Activated gamma-delta T cell treated with anti-CD3 and anti-CD28 coated beads, Interleukin-2, amount 50 U/mL, for 16 hours (primary cell): ENCODE results near the gene CUL4A.
A peak's percentile ranks its signal among the peaks of the same experiment; 100 is the strongest.
"Not testable (repeated sequence)": the region's sequence is repeated elsewhere in the genome, so short reads cannot be mapped to it uniquely, and the experiment has no call there.

ENCODE experiments used
- DNase-seq: peaks from one replicate; pipeline ENCODE4 v3.0.0-alpha.2; 2020; ENCODE audit warnings: low read depth

Gene CUL4A

DNA sequence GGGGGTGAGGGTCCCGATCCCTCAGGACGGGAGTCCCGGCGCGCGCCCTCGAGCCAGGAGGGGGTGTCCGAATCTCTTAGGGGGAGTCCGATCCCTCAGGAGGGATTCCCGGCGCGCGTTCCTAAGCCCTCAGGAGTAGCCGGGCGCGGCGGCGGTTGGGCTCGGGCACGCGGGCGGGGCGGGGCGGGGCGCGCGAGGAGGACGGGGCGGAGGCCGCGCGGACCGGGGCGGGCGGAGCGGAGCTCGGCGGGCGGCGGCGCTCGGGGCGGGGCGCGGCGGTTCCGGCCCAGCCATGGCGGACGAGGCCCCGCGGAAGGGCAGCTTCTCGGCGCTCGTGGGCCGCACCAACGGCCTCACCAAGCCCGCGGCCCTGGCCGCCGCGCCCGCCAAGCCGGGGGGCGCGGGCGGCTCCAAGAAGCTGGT is at the start of gene CUL4A:
Gene CUL4A, plus strand, starts transcription at position 278 of the 423 bp plus-strand sequence. Its CDS starts 15 bp downstream, at position 293.
- peak; percentile 54 for DNase-seq

DNA sequence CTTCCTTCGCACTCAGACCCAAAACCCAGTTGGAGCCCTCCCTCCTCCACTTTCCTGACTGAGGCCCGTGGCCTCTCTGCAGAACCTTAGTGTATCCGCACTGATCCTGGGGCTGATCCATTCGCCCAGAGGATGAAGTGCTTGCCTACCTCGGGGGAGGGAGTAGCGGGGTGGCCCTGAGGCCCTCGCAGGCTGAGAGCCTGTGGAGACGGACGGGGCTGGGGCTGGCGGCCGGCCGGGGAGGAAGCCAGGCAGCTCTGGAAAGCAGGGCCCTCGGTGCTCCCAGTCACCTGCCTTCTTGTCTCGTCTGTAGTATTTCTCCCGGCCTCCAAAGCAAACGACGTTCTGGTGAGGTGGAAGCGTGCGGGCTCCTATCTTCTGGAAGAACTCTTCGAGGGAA is 49.7 kb upstream of the CUL4A start:
- no peak for DNase-seq

- DNase-seq = no peak
Observed at GRCh38 chr13:113160983-113161382, 48.4 kb upstream of the CUL4A start.

GRCh38 chr13:113161433-113161832 is 48.0 kb upstream of the CUL4A start:
- no peak for DNase-seq

GRCh38 chr13:113161975-113162374 is 47.4 kb upstream of the CUL4A start:
- not testable (repeated sequence) for DNase-seq

DNA sequence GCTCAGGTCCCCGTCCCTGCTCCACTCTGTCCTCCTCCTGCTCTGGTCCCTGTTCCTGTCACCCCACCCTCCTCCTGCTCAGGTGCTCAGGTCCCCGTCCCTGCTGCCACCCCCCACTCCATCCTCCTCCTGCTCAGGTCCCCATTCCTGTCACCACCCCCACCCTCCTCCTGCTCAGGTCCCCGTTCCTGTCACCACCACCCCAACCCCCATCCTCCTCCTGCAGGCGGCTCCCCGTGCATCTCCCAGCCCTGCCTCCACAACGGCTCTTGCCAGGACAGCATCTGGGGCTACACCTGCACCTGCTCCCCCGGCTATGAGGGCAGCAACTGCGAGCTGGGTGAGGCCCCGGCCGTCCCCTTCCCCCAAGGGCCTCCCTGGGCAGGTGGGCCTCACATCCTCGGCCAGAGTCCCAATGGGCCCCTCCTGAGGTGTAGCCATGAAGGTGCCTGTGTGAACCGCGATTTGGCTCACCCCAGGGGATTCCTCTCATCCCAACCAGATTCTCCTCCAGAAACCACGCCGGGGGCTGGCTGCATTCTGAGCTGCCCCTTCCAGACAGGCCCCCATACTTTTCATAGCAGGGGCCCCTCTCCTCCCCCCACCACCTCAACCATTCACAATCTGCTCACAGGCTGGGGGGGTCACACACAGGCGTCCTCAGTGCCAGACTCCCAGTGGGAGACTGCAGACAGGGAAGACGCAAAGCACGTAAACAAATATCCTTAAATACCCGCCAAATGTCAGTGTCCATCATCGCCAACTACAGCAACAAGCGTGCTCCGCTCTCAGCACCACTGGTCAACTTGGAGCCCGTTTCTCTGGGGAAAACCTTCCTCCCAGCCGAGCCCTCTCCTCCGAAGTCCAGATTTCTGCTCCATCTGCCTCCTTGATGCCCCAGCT is 46.4 kb upstream of the CUL4A start:
- DNase-seq = no peak

DNA sequence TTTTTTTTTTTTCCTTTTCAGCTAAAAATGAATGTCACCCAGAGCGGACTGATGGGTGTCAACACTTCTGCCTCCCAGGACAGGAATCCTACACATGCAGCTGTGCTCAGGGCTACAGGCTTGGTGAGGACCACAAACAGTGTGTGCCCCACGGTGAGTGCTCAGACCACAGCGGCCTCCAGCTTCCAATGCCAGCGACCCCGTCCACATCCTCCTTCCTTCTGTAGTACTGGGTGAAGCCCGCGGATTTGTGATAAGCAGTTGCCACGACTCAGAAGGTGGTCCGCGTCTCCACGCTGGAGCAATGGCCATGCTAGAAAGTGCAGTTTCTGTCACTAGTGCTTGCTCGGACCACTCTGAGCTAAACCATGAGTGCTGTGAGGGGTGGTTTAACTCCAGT is 44.9 kb upstream of the CUL4A start:
- DNase-seq = no peak

DNA sequence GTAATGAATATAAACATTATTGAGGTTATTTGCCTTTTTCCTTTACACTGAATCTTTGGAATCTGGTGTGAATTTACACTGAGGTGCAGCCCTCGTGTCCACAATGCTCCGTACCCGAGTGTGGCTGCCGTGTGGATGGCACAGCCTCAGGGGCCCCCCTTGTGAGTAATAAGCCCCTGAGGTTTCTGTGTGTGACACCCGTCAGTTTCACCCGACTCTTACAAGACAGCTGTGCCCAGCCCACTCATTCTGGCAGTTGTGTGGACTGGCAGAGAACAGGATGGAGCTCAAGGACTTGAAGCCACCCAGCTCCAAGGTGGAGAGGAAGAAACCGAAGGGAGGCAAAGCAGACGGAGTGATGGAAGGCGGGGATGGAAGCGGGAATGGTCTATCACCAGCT is 43.1 kb upstream of the CUL4A start:
- no peak for DNase-seq

DNA sequence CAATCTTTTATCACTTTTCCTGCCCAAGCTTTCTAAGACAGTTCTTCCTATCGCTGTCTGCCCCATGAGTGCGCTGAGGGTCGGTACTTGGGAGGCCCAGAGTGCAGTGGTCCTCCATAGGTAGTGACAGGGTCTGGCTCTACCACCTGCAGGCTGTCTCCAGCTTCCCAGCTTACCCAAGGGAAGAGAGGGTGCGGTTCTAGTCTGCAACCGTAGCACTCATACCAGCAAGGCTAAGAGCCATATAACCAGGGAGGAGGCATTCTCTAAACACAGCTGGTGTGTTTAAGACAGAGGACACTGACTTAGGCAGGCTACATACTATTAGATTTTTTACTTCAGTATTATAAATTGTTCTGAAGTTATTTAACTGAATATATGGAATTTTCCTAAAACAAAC is 42.7 kb upstream of the CUL4A start:
- no peak for DNase-seq

GRCh38 chr13:113167155-113167554 is 42.3 kb upstream of the CUL4A start:
- DNase-seq = no peak

GRCh38 chr13:113167575-113167974 is 41.8 kb upstream of the CUL4A start:
- DNase-seq = no peak

GRCh38 chr13:113168211-113168610 is 41.2 kb upstream of the CUL4A start:
- DNase-seq = no peak

- no peak for DNase-seq
Observed at GRCh38 chr13:113169277-113170272, 39.8 kb upstream of the CUL4A start.

DNA sequence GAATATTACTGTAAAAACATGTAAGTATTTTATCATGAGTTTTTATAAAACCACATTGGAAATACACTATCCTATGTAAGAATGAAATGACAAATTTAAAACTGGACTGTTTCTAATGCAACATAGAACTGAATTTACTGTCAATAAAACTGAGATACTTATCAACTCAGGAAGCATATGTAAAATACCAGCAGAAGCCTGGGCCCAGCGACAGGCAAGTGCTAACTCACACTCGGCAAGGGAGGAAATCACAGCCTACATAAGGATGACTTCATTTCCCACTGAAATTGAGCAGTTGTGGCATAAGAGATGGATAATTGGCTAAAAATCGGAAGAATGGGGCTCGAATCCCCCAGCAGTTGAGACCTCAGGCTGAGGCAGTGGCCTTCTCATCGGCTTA is 38.9 kb upstream of the CUL4A start:
- DNase-seq = no peak

GRCh38 chr13:113171250-113172125 is 37.9 kb upstream of the CUL4A start:
- DNase-seq = no peak

DNA sequence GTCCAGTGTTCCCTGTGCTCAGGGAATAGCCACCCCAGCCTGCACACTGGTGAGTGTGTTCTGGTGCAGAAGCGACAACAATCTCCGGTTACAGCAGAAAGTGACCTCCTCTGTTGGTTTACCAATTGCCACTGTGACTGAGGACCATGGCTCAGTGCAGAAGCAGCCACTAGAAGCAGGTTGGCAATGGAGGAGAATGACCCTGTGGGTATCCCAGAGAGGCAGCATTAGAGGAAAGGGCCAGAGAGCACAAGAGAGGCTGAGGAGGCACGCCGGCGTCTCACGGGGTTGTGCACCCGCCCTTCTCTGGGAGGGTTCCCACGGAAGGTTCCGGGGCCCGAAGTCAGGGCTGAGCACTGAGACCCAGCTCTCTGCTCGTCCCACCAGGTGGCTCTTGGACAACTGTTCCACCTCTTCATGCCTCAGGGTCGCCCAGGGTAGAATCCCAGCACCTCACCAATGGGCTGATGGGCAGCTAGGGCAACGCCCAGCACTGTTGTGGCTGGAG is 36.9 kb upstream of the CUL4A start:
- DNase-seq = no peak

GRCh38 chr13:113176280-113176679 is 33.1 kb upstream of the CUL4A start:
- DNase-seq = peak; percentile 56

DNA sequence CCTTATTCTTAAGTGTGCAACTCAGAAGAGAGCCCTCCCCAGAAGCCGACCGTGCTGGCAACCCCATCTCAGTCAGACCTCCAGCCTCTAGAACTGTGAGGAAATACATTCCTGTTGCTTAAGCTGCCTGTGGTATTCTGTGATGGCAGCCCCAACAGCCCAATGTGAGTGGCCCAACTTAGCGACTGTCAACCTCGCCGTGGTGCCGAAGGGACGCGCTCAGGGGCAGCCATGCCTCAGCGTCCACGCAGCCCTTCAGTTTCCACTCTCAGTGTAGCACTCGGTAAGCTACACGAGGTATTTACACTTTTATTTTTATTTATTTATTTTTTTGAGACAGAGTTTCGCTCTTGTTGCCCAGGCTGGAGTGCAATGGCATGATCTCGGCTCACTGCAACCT is 32.6 kb upstream of the CUL4A start:
- no peak for DNase-seq

- DNase-seq = no peak
Observed at GRCh38 chr13:113178070-113178895, 31.1 kb upstream of the CUL4A start.

GRCh38 chr13:113178896-113179167 is 30.6 kb upstream of the CUL4A start:
- no peak for DNase-seq
